Measurements from ENCODE around the gene TINAGL1.

The TINAGL1 gene

GRCh38 chr1:31574749-31575368 lies 1.5 kb upstream of the TINAGL1 start:
- Histone ChIP-seq H3K36me3 (ENCODE audit: control insufficient read depth, insufficient read depth, low read length) (no peaks in the 10 kb centered on the region), H4K8ac (ENCODE audit: low read depth, low read length) (no peak overlapping the region), H4K5ac (ENCODE audit: low read length) (no peak overlapping the region), H3K4me3 (ENCODE audit: low read length) (no peak overlapping the region), H2BK5ac (ENCODE audit: low read length) (no peak overlapping the region), H3K4me1 (ENCODE audit: control insufficient read depth, low read depth, low read length) (peaks cover 15% of the 10 kb centered on the region), H3K4me2 (ENCODE audit: low read length) (no peak overlapping the region), H2AK5ac (ENCODE audit: low read length) (no peak overlapping the region), H3K79me2 (ENCODE audit: control insufficient read depth, insufficient read depth, low read length) (no peaks in the 10 kb centered on the region), H3K9ac (ENCODE audit: low read length) (no peak overlapping the region), H3K23ac (ENCODE audit: low read length) (no peak overlapping the region), H3K4ac (ENCODE audit: low read depth, low read length) (no peak overlapping the region), H3K18ac (ENCODE audit: low read length) (no peak overlapping the region), H3K56ac (ENCODE audit: low read length) (no peak overlapping the region), H3K27ac (ENCODE audit: low read depth, low read length) (no peak overlapping the region), H3K79me1 (ENCODE audit: low read length) (no peaks in the 10 kb centered on the region), H2BK15ac (replicated peaks; ENCODE audit: low read depth) (no peak overlapping the region), H3K27me3 (ENCODE audit: insufficient read depth, low read length, poor library complexity) (no peaks in the 10 kb centered on the region), H2BK120ac (ENCODE audit: low read depth, low read length) (no peak overlapping the region)
- DNase-seq = no peak
- WGBS (ENCODE audit: extremely low coverage, insufficient coverage, low lambda C conversion rate) = no CpG with 5 or more reads among the region's 10 CpGs

GRCh38 chr1:31575369-31576140 lies 760 bp upstream of the TINAGL1 start:
- DNase-seq = peak; percentile 39
- no peak overlapping the region for H3K23ac ChIP-seq (ENCODE audit: low read length)
- no peak overlapping the region for H3K4me2 ChIP-seq (ENCODE audit: low read length)
- WGBS (ENCODE audit: extremely low coverage, insufficient coverage, low lambda C conversion rate) = no CpG with 5 or more reads among the region's 11 CpGs
- no peak overlapping the region for H2BK15ac ChIP-seq (replicated peaks; ENCODE audit: low read depth)
- H4K8ac ChIP-seq (ENCODE audit: low read depth, low read length) = no peak overlapping the region
- H3K36me3 ChIP-seq (ENCODE audit: control insufficient read depth, insufficient read depth, low read length) = no peaks in the 10 kb centered on the region
- no peak overlapping the region for H3K18ac ChIP-seq (ENCODE audit: low read length)
- no peak overlapping the region for H4K5ac ChIP-seq (ENCODE audit: low read length)
- no peak overlapping the region for H2BK5ac ChIP-seq (ENCODE audit: low read length)
- no peak overlapping the region for H3K4me3 ChIP-seq (ENCODE audit: low read length)
- H3K79me2 ChIP-seq (ENCODE audit: control insufficient read depth, insufficient read depth, low read length) = no peaks in the 10 kb centered on the region
- no peak overlapping the region for H3K9ac ChIP-seq (ENCODE audit: low read length)
- H3K79me1 ChIP-seq (ENCODE audit: low read length) = no peaks in the 10 kb centered on the region
- no peak overlapping the region for H3K27ac ChIP-seq (ENCODE audit: low read depth, low read length)
- no peak overlapping the region for H2AK5ac ChIP-seq (ENCODE audit: low read length)
- peak overlapping the region; percentile 42 for H3K56ac ChIP-seq (ENCODE audit: low read length)
- H3K4ac ChIP-seq (ENCODE audit: low read depth, low read length) = no peak overlapping the region
- H3K27me3 ChIP-seq (ENCODE audit: insufficient read depth, low read length, poor library complexity) = no peaks in the 10 kb centered on the region
- no peak overlapping the region for H2BK120ac ChIP-seq (ENCODE audit: low read depth, low read length)
- H3K4me1 ChIP-seq (ENCODE audit: control insufficient read depth, low read depth, low read length) = peaks cover 15% of the 10 kb centered on the region

- no peak overlapping the region for H2BK5ac ChIP-seq (ENCODE audit: low read length)
- no peak for DNase-seq
- H3K27ac ChIP-seq (ENCODE audit: low read depth, low read length) = no peak overlapping the region
- H3K9ac ChIP-seq (ENCODE audit: low read length) = peak overlapping the region; percentile 65
- no peak overlapping the region for H4K5ac ChIP-seq (ENCODE audit: low read length)
- no peak overlapping the region for H4K8ac ChIP-seq (ENCODE audit: low read depth, low read length)
- peaks cover 14% of the 10 kb centered on the region for H3K4me1 ChIP-seq (ENCODE audit: control insufficient read depth, low read depth, low read length)
- no peak overlapping the region for H2BK15ac ChIP-seq (replicated peaks; ENCODE audit: low read depth)
- H3K56ac ChIP-seq (ENCODE audit: low read length) = peak overlapping the region; percentile 82
- H3K79me1 ChIP-seq (ENCODE audit: low read length) = no peaks in the 10 kb centered on the region
- H2AK5ac ChIP-seq (ENCODE audit: low read length) = no peak overlapping the region
- H3K18ac ChIP-seq (ENCODE audit: low read length) = no peak overlapping the region
- no peaks in the 10 kb centered on the region for H3K36me3 ChIP-seq (ENCODE audit: control insufficient read depth, insufficient read depth, low read length)
- no peak overlapping the region for H3K4me3 ChIP-seq (ENCODE audit: low read length)
- H3K4me2 ChIP-seq (ENCODE audit: low read length) = peak overlapping the region; percentile 55
- H3K27me3 ChIP-seq (ENCODE audit: insufficient read depth, low read length, poor library complexity) = no peaks in the 10 kb centered on the region
- no CpG with 5 or more reads among the region's 27 CpGs for WGBS (ENCODE audit: extremely low coverage, insufficient coverage, low lambda C conversion rate)
- no peak overlapping the region for H3K23ac ChIP-seq (ENCODE audit: low read length)
- no peak overlapping the region for H3K4ac ChIP-seq (ENCODE audit: low read depth, low read length)
- H3K79me2 ChIP-seq (ENCODE audit: control insufficient read depth, insufficient read depth, low read length) = no peaks in the 10 kb centered on the region
- no peak overlapping the region for H2BK120ac ChIP-seq (ENCODE audit: low read depth, low read length)
Measured at GRCh38 chr1:31576743-31577455, 584 bp downstream of the TINAGL1 start.

- Histone ChIP-seq H3K27me3 (ENCODE audit: insufficient read depth, low read length, poor library complexity) (no peaks in the 10 kb centered on the region), H3K4me1 (ENCODE audit: control insufficient read depth, low read depth, low read length) (peaks cover 14% of the 10 kb centered on the region), H2AK5ac (ENCODE audit: low read length) (no peak overlapping the region), H3K18ac (ENCODE audit: low read length) (no peak overlapping the region), H3K56ac (ENCODE audit: low read length) (peak overlapping the region; percentile 57), H3K4me2 (ENCODE audit: low read length) (no peak overlapping the region), H2BK120ac (ENCODE audit: low read depth, low read length) (no peak overlapping the region), H2BK5ac (ENCODE audit: low read length) (no peak overlapping the region), H3K79me2 (ENCODE audit: control insufficient read depth, insufficient read depth, low read length) (no peaks in the 10 kb centered on the region), H3K4me3 (ENCODE audit: low read length) (no peak overlapping the region), H4K8ac (ENCODE audit: low read depth, low read length) (no peak overlapping the region), H3K9ac (ENCODE audit: low read length) (no peak overlapping the region), H3K79me1 (ENCODE audit: low read length) (no peaks in the 10 kb centered on the region), H3K4ac (ENCODE audit: low read depth, low read length) (no peak overlapping the region), H3K23ac (ENCODE audit: low read length) (no peak overlapping the region), H3K36me3 (ENCODE audit: control insufficient read depth, insufficient read depth, low read length) (no peaks in the 10 kb centered on the region), H4K5ac (ENCODE audit: low read length) (no peak overlapping the region), H2BK15ac (replicated peaks; ENCODE audit: low read depth) (no peak overlapping the region), H3K27ac (ENCODE audit: low read depth, low read length) (no peak overlapping the region)
- WGBS (ENCODE audit: extremely low coverage, insufficient coverage, low lambda C conversion rate) = no CpG with 5 or more reads among the region's 6 CpGs
- peak; percentile 80 for DNase-seq
Measured at GRCh38 chr1:31577515-31578192, 1.3 kb downstream of the TINAGL1 start.

- H3K4me3 ChIP-seq (ENCODE audit: low read length) = no peak overlapping the region
- H3K4ac ChIP-seq (ENCODE audit: low read depth, low read length) = no peak overlapping the region
- no peak overlapping the region for H2BK5ac ChIP-seq (ENCODE audit: low read length)
- H3K23ac ChIP-seq (ENCODE audit: low read length) = no peak overlapping the region
- H2AK5ac ChIP-seq (ENCODE audit: low read length) = no peak overlapping the region
- no peak overlapping the region for H3K27ac ChIP-seq (ENCODE audit: low read depth, low read length)
- H3K18ac ChIP-seq (ENCODE audit: low read length) = no peak overlapping the region
- H3K4me1 ChIP-seq (ENCODE audit: control insufficient read depth, low read depth, low read length) = peaks cover 14% of the 10 kb centered on the region
- no peak overlapping the region for H2BK120ac ChIP-seq (ENCODE audit: low read depth, low read length)
- no peak overlapping the region for H3K4me2 ChIP-seq (ENCODE audit: low read length)
- no peak overlapping the region for H2BK15ac ChIP-seq (replicated peaks; ENCODE audit: low read depth)
- H3K9ac ChIP-seq (ENCODE audit: low read length) = no peak overlapping the region
- no peaks in the 10 kb centered on the region for H3K36me3 ChIP-seq (ENCODE audit: control insufficient read depth, insufficient read depth, low read length)
- H3K27me3 ChIP-seq (ENCODE audit: insufficient read depth, low read length, poor library complexity) = no peaks in the 10 kb centered on the region
- peak; percentile 19 for DNase-seq
- no peaks in the 10 kb centered on the region for H3K79me2 ChIP-seq (ENCODE audit: control insufficient read depth, insufficient read depth, low read length)
- H3K56ac ChIP-seq (ENCODE audit: low read length) = no peak overlapping the region
- no peak overlapping the region for H4K8ac ChIP-seq (ENCODE audit: low read depth, low read length)
- no peaks in the 10 kb centered on the region for H3K79me1 ChIP-seq (ENCODE audit: low read length)
- WGBS (ENCODE audit: extremely low coverage, insufficient coverage, low lambda C conversion rate) = no CpG with 5 or more reads among the region's 5 CpGs
- no peak overlapping the region for H4K5ac ChIP-seq (ENCODE audit: low read length)
Measured at GRCh38 chr1:31579374-31579773, 3.1 kb downstream of the TINAGL1 start.
